Thyroid gland (tissue), 4 donors: ENCODE measurements around the gene LSP1.

ENCODE experiments used
- CTCF ChIP-seq, 6 experiments: fragments of 200-600 bp in 3 of 6; fragments of 450-650 bp in 3 of 6; sonication (generic) in 3 of 6; IDR thresholded peaks; one replicate each; pipeline ENCODE4 v1.5.1; 2016 to 2019; ENCODE audit warnings: antibody characterized with exemption in 6 of 6, mild to moderate bottlenecking in 2 of 6, inconsistent platforms in 1 of 6, moderate library complexity in 1 of 6
- POLR2A ChIP-seq, 2 donors: fragments of 450-650 bp; IDR thresholded peaks; one replicate each; pipeline ENCODE4 v1.6.1; 2017; ENCODE audit warnings: antibody characterized with exemption in 2 of 2, mild to moderate bottlenecking in 2 of 2, moderate library complexity in 1 of 2

GRCh38 chr11:1929621-1930461 lies 77.0 kb downstream of the LSP1 start:
- TF ChIP-seq CTCF (IDR thresholded peaks at IDR 0.05) = no peak
- no peak for TF ChIP-seq POLR2A (IDR thresholded peaks at IDR 0.05)
